CD14-positive monocyte (primary cell): ENCODE data around the gene SPATA16. TPM values are rescaled to one million over a fixed set of nuclear protein-coding genes. Genes with fewer than 3 reads are reported as not detected.

Experiments used
- DNase-seq, 3 donors: peaks; one replicate each; pipeline ENCODE4 v3.0.0-alpha.2; 2011 to 2022
- H2AFZ ChIP-seq: 2 replicates; pipeline ENCODE4 v1.6.0; 2012; ENCODE audit warnings: mild to moderate bottlenecking, low read depth, low read length, inconsistent platforms; ENCODE audit not compliant: insufficient read depth, poor library complexity, severe bottlenecking
- H3K27ac ChIP-seq, 2 donors: 1 replicate in 1 of 2; 2 replicates in 1 of 2; pipeline ENCODE4 v1.5.1; 2012 to 2013; ENCODE audit warnings: low read length in 2 of 2, control low read depth in 1 of 2, inconsistent platforms in 1 of 2, low read depth in 1 of 2, mild to moderate bottlenecking in 1 of 2
- H3K27me3 ChIP-seq, 2 donors: one replicate each; pipeline versions ENCODE4 v1.6.0 to v1.6.1; 2011 to 2013; ENCODE audit warnings: low read length in 2 of 2; ENCODE audit not compliant: control insufficient read depth in 2 of 2, insufficient read depth in 2 of 2
- H3K36me3 ChIP-seq, 2 donors: replicated peaks in 1 of 2; 1 replicate in 1 of 2; 2 replicates in 1 of 2; pipeline versions ENCODE4 v1.5.1 to v1.6.1; 2012 to 2013; ENCODE audit warnings: low read length in 2 of 2, control low read depth in 1 of 2, inconsistent platforms in 1 of 2, mild to moderate bottlenecking in 1 of 2; ENCODE audit not compliant: insufficient read depth in 2 of 2, control insufficient read depth in 1 of 2
- H3K4me1 ChIP-seq, 2 donors: 1 replicate in 1 of 2; 2 replicates in 1 of 2; pipeline versions ENCODE4 v1.5.1 to v1.6.1; 2012 to 2013; ENCODE audit warnings: low read length in 2 of 2, control low read depth in 1 of 2, inconsistent platforms in 1 of 2, mild to moderate bottlenecking in 1 of 2, moderate library complexity in 1 of 2; ENCODE audit not compliant: insufficient read depth in 2 of 2, control insufficient read depth in 1 of 2
- H3K4me2 ChIP-seq: replicated peaks from 2 replicates; pipeline ENCODE3; 2012; ENCODE audit warnings: low read length, moderate library complexity, mild to moderate bottlenecking; ENCODE audit not compliant: poor library complexity, severe bottlenecking; ENCODE audit errors: extremely low read depth
- H3K4me3 ChIP-seq, 3 experiments: fragments of 200-600 bp in 1 of 3; sonication (generic) in 1 of 3; replicated peaks in 1 of 3; 1 replicate in 2 of 3; 2 replicates in 1 of 3; pipeline ENCODE4 v1.5.1; 2011 to 2013; ENCODE audit warnings: low read length in 3 of 3, mild to moderate bottlenecking in 3 of 3, control low read depth in 2 of 3, low read depth in 2 of 3, inconsistent platforms in 1 of 3, moderate library complexity in 1 of 3
- H3K79me2 ChIP-seq: 2 replicates; pipeline ENCODE4 v1.6.0; 2012; ENCODE audit warnings: mild to moderate bottlenecking, control low read depth, inconsistent platforms, low read length, moderate library complexity; ENCODE audit not compliant: insufficient read depth
- H3K9ac ChIP-seq: 2 replicates; pipeline ENCODE4 v1.6.0; 2017; ENCODE audit warnings: low read length, mild to moderate bottlenecking; ENCODE audit not compliant: insufficient read depth, poor library complexity, severe bottlenecking
- H3K9me3 ChIP-seq, 2 donors: replicated peaks in 1 of 2; 1 replicate in 1 of 2; 2 replicates in 1 of 2; pipeline versions ENCODE4 v1.5.1 to v1.6.1; 2012 to 2013; ENCODE audit warnings: low read length in 2 of 2, control low read depth in 1 of 2; ENCODE audit not compliant: control insufficient read depth in 1 of 2, insufficient read depth in 1 of 2
- H4K20me1 ChIP-seq: 2 replicates; pipeline ENCODE4 v1.6.0; 2012; ENCODE audit warnings: mild to moderate bottlenecking, low read length, control low read depth, moderate library complexity; ENCODE audit not compliant: insufficient read depth
- H3K27ac Mint-ChIP-seq, 7 donors: one replicate each; pipeline ENCODE4 v1.8.0; 2020; ENCODE audit warnings: mild to moderate bottlenecking in 7 of 7, mixed read lengths in 7 of 7, moderate library complexity in 6 of 7, inconsistent platforms in 2 of 7
- H3K27me3 Mint-ChIP-seq, 3 donors: one replicate each; pipeline ENCODE4 v1.8.0; 2021 to 2022; ENCODE audit warnings: low read depth in 3 of 3, mild to moderate bottlenecking in 3 of 3, mixed read lengths in 3 of 3, moderate library complexity in 3 of 3, inconsistent platforms in 1 of 3
- H3K36me3 Mint-ChIP-seq, 2 donors: one replicate each; pipeline ENCODE4 v1.8.0; 2020; ENCODE audit warnings: mixed read lengths in 2 of 2, inconsistent platforms in 1 of 2, mild to moderate bottlenecking in 1 of 2
- H3K4me1 Mint-ChIP-seq: one replicate; pipeline ENCODE4 v1.8.0; 2020; ENCODE audit warnings: mild to moderate bottlenecking, mixed read lengths
- H3K4me3 Mint-ChIP-seq, 2 donors: one replicate each; pipeline ENCODE4 v1.8.0; 2020; ENCODE audit warnings: mild to moderate bottlenecking in 2 of 2, mixed read lengths in 2 of 2, moderate library complexity in 1 of 2
- H3K9me3 Mint-ChIP-seq, 7 donors: one replicate each; pipeline ENCODE4 v1.8.0; 2020 to 2022; ENCODE audit warnings: mixed read lengths in 7 of 7, mild to moderate bottlenecking in 6 of 7, moderate library complexity in 6 of 7, inconsistent platforms in 2 of 7
- CTCF ChIP-seq: fragments of 200-600 bp; IDR thresholded peaks from one replicate; pipeline ENCODE4 v1.8.0; 2022; ENCODE audit warnings: antibody characterized with exemption, mild to moderate bottlenecking
- WGBS: methylation state at CpG from one replicate; pipeline ENCODE4 v1.1.5; 2013; ENCODE audit warnings: missing lambda C conversion rate; ENCODE audit not compliant: insufficient coverage; 5-methylcytosine and 5-hydroxymethylcytosine counted together
- intact Hi-C, 2 donors: fragments of 100-400 bp; cut with micrococcal nuclease; formaldehyde crosslinking; loops; one replicate each; pipeline versions ENCODE4 v1.15.0 to v1.15.1; 2023
- polyA plus RNA-seq, 3 donors: library from polyadenylated mRNA; depleted of rRNA in 1 of 3; unstranded in 2 of 3; stranded (reverse) in 1 of 3; fragments of 300-500 nt in 2 of 3; fragments of >200 nt in 1 of 3; fragmentation: Illumina TruSeq in 2 of 3; gene quantifications; 1 replicate in 2 of 3; 2 replicates in 1 of 3; pipeline ENCODE4 v1.2.3, GENCODE V29; 2012 to 2021

Gene SPATA16
- polyA plus RNA-seq, 3 donors = not detected

GRCh38 chr3:172913911-172914655, 227.0 kb downstream of the SPATA16 start:
- H4K20me1 ChIP-seq = no peaks in the 10 kb centered on the region
- H3K36me3 ChIP-seq = no peaks in the 10 kb centered on the region
- Mint-ChIP-seq H3K36me3 (no peaks in the 10 kb centered on the region), H3K27ac (no peak overlapping the region), H3K4me1 (no peaks in the 10 kb centered on the region), H3K27me3 (peaks cover 0 to 2% (median 0%) of the 10 kb centered on the region in 3 donors), H3K9me3 (peaks cover 0 to 4% (median 2%) of the 10 kb centered on the region in 7 donors), H3K4me3 (no peak overlapping the region)
- H2AFZ ChIP-seq = no peak overlapping the region
- no peaks in the 10 kb centered on the region for H3K9me3 ChIP-seq
- no peaks in the 10 kb centered on the region for H3K79me2 ChIP-seq
- no peaks in the 10 kb centered on the region for H3K27me3 ChIP-seq
- H3K4me2 ChIP-seq = no peak overlapping the region
- no peak overlapping the region for H3K27ac ChIP-seq
- H3K4me1 ChIP-seq = no peaks in the 10 kb centered on the region
- H3K4me3 ChIP-seq = no peak overlapping the region
- WGBS = no CpG with 5 or more reads among the region's 5 CpGs
- H3K9ac ChIP-seq = no peak overlapping the region
- intact Hi-C loops = no loop called here
- DNase-seq = no peak
- no peak for TF ChIP-seq CTCF

GRCh38 chr3:172911142-172911541, 229.9 kb downstream of the SPATA16 start:
- no peaks in the 10 kb centered on the region for H3K36me3 Mint-ChIP-seq
- H3K36me3 ChIP-seq = no peaks in the 10 kb centered on the region
- no peaks in the 10 kb centered on the region for H4K20me1 ChIP-seq
- no peak overlapping the region for H3K9ac ChIP-seq
- H3K27me3 ChIP-seq = no peaks in the 10 kb centered on the region
- no peak overlapping the region for H3K4me3 Mint-ChIP-seq
- whole genome bisulfite sequencing = 100% methylated on average over 1 of the region's 3 CpGs
- H3K79me2 ChIP-seq = no peaks in the 10 kb centered on the region
- no peak overlapping the region for H3K27ac Mint-ChIP-seq
- intact Hi-C loops = no loop called here
- DNase-seq = no peak
- H3K4me2 ChIP-seq = no peak overlapping the region
- peaks cover 0 to 4% (median 2%) of the 10 kb centered on the region in 7 donors for H3K9me3 Mint-ChIP-seq
- H3K4me1 ChIP-seq = no peaks in the 10 kb centered on the region
- no peak overlapping the region for H3K27ac ChIP-seq
- peaks cover 0 to 2% (median 1%) of the 10 kb centered on the region in 3 donors for H3K27me3 Mint-ChIP-seq
- H3K4me3 ChIP-seq = no peak overlapping the region
- no peak for TF ChIP-seq CTCF
- no peaks in the 10 kb centered on the region for H3K4me1 Mint-ChIP-seq
- H3K9me3 ChIP-seq = no peaks in the 10 kb centered on the region
- no peak overlapping the region for H2AFZ ChIP-seq
